Measurements from ENCODE around the gene CEND1. TPM values are rescaled to one million over a fixed set of nuclear protein-coding genes. Genes with fewer than 3 reads are reported as not detected.
A peak's percentile ranks its signal among the peaks of the same experiment; 100 is the strongest.

The CEND1 gene
- total RNA-seq, 1 donor from 2014 or later, result 5.9 TPM

GRCh38 chr11:811446-812245, 21.8 kb upstream of the CEND1 start:
- DNase-seq, result no peak

- no peak for DNase-seq
These were observed 20.2 kb upstream of the CEND1 start for GRCh38 chr11:810040-810567.

GRCh38 chr11:809287-810039, 19.6 kb upstream of the CEND1 start, which contains the start of gene RPLP2:
RPLP2 (plus strand) TSS chr11:809967; CDS start chr11:810235, 268 bp downstream.
- DNase-seq, result peak; percentile 97

- DNase-seq, result no peak
These were observed 18.8 kb upstream of the CEND1 start for GRCh38 chr11:808427-809286.

- DNase-seq, result no peak
These were observed 14.7 kb upstream of the CEND1 start for GRCh38 chr11:804599-804964.

GRCh38 chr11:803770-804598, 14.1 kb upstream of the CEND1 start:
- no peak for DNase-seq

- DNase-seq, result no peak
These were observed 13.5 kb upstream of the CEND1 start for GRCh38 chr11:803467-803742.

- no peak for DNase-seq
These were observed 13.0 kb upstream of the CEND1 start for GRCh38 chr11:802693-803466.

- no peak for DNase-seq
These were observed 12.2 kb upstream of the CEND1 start for GRCh38 chr11:802018-802617.

- DNase-seq, result no peak
These were observed 11.3 kb upstream of the CEND1 start for GRCh38 chr11:801097-801780.

GRCh38 chr11:800473-800872, 10.6 kb upstream of the CEND1 start:
- DNase-seq, result no peak

- DNase-seq, result no peak
These were observed 9.9 kb upstream of the CEND1 start for GRCh38 chr11:799641-800316.

- peak; percentile 73 for DNase-seq
These were observed 8.3 kb upstream of the CEND1 start, which contains the start of gene SLC25A22 for GRCh38 chr11:798093-798713. SLC25A22 (minus strand) TSS chr11:798281; CDS start chr11:795006, 3,275 bp downstream.

GRCh38 chr11:797296-798092, 7.6 kb upstream of the CEND1 start:
- peak; percentile 73 for DNase-seq

- no peak for DNase-seq
These were observed 6.8 kb upstream of the CEND1 start for GRCh38 chr11:796565-797295.

GRCh38 chr11:795634-796564, 6.0 kb upstream of the CEND1 start:
- peak; percentile 50 for DNase-seq
